NCI-H2081 treated with DMSO at 0.1 percent for 48 hours (cell line): ENCODE results near the gene NPLOC4.
A peak's percentile ranks its signal among the peaks of the same experiment; 100 is the strongest.
"Not testable (repeated sequence)": the region's sequence is repeated elsewhere in the genome, so short reads cannot be mapped to it uniquely, and the experiment has no call there.

Experiments used
- DNase-seq: peaks from one replicate; lab custom pipeline; 2025; lab: John Stamatoyannopoulos, UW

The NPLOC4 gene

GRCh38 chr17:81532490-81533287 is 104.2 kb downstream of the NPLOC4 start:
- no peak for DNase-seq

- DNase-seq: not testable (repeated sequence)
Observed at GRCh38 chr17:81531998-81532404, 104.9 kb downstream of the NPLOC4 start.

GRCh38 chr17:81531013-81531412 is 105.9 kb downstream of the NPLOC4 start:
- DNase-seq: not testable (repeated sequence)

- DNase-seq: no peak
Observed at GRCh38 chr17:81529437-81529803, 107.5 kb downstream of the NPLOC4 start.

- DNase-seq: no peak
Observed at GRCh38 chr17:81528651-81529436, 108.1 kb downstream of the NPLOC4 start.

- no peak for DNase-seq
Observed at GRCh38 chr17:81528384-81528650, 108.6 kb downstream of the NPLOC4 start.

- no peak for DNase-seq
Observed at GRCh38 chr17:81527591-81528383, 109.1 kb downstream of the NPLOC4 start, which contains the start of gene FSCN2. Gene FSCN2, plus strand, starts transcription at chr17:81528377. Its CDS starts 155 bp downstream, at chr17:81528532.

- DNase-seq: no peak
Observed at GRCh38 chr17:81526662-81527571, 110.0 kb downstream of the NPLOC4 start.

- no peak for DNase-seq
Observed at GRCh38 chr17:81524865-81525159, 112.1 kb downstream of the NPLOC4 start.

- no peak for DNase-seq
Observed at GRCh38 chr17:81524039-81524864, 112.7 kb downstream of the NPLOC4 start.

- DNase-seq: peak; percentile 37
Observed at GRCh38 chr17:81523402-81524038, 113.4 kb downstream of the NPLOC4 start.

- DNase-seq: no peak
Observed at GRCh38 chr17:81522491-81523401, 114.2 kb downstream of the NPLOC4 start.

- DNase-seq: no peak
Observed at GRCh38 chr17:81520021-81520901, 116.7 kb downstream of the NPLOC4 start.

GRCh38 chr17:81519284-81520020 is 117.5 kb downstream of the NPLOC4 start:
- DNase-seq: no peak

- DNase-seq: no peak
Observed at GRCh38 chr17:81518785-81519283, 118.1 kb downstream of the NPLOC4 start.

GRCh38 chr17:81518113-81518784 is 118.7 kb downstream of the NPLOC4 start:
- no peak for DNase-seq
